Measurements from ENCODE around the gene EEF1AKMT1. TPM values are rescaled to one million over a fixed set of nuclear protein-coding genes. Genes with fewer than 3 reads are reported as not detected.

EEF1AKMT1 gene, protein sequence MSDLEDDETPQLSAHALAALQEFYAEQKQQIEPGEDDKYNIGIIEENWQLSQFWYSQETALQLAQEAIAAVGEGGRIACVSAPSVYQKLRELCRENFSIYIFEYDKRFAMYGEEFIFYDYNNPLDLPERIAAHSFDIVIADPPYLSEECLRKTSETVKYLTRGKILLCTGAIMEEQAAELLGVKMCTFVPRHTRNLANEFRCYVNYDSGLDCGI
- 9.1 and 13.7 TPM in 2 replicates for total RNA-seq (2014; rRNA removed; shearing (Covaris generic))
- 23.0 and 23.1 TPM in 2 replicates for polyA plus RNA-seq (2016; fragmentation: Nextera tagmentation; extraction: Ambion mirVana)

DNA sequence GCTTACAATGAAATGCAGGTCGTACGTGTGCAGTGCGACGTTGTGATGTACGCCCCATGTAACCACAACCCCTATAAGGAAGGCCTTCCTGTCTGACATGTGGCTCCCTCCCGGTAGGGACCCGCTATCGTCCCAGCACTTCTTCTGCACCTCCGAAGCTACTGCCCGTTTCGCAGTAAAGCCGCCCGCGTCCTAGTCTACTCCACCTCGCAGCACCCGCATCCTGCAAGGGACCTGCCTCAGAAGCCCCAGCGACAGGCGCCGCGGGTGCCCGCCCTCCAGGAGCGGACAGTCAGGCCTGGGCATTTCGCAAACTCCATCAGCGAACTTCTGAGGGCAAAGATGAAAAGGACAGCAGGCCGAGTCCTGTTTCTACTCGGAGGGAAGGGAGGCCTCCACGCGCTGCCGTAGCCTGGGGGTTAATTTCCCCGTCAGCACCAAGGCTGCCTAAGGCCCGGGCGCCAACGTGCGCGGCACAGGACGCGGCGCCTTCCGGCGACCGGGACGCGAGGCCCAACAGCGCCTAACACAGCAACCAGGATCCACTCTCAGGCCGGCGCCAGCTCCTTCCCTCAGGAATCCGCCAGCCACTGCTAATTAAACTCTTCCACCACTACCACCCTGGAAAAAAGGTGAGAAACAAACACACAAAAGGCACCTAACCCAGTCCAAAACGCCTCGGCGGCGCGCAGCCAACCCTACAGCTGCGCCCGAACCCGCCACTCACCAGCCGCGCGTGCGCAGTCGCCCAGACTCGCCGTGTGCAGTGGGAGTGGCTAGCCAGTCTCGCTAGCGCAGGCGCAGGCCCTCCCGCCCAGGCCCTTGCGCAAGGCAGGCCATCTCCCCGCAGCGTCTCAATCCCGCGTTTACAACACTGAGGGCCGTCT lies at the start of gene EEF1AKMT1:
Gene EEF1AKMT1 (minus strand): TSS at position 768 of the 887 bp plus-strand sequence. CDS start 16,363 bp downstream, outside the sequence.
- TF ChIP-seq EZH2phosphoT487 (IDR thresholded peaks at IDR 0.05; ENCODE audit: insufficient read depth, low read depth) (no peak), EZH2 (IDR thresholded peaks at IDR 0.05; ENCODE audit: insufficient read depth, poor library complexity, severe bottlenecking) (no peak)
- H3K4me2 ChIP-seq (ENCODE audit: unreplicated experiment), result peak within 1 kb of the TSS; percentile 77
- H3K9me3 ChIP-seq (ENCODE audit: low read depth), result no peaks in the 10 kb centered on the region
- 0 out of 2 replicates have a peak, but pooled peaks cover 9% of the 10 kb centered on the region for H3F3A ChIP-seq (ENCODE audit: insufficient read depth)
- peak within 1 kb of the TSS; percentile 82 for H2AFZ ChIP-seq
- H3K4me3 ChIP-seq, result peak within 1 kb of the TSS; percentile 77
- peaks cover 8% of the 10 kb centered on the region; the same call in 1 of the 2 replicates for H3K4me1 ChIP-seq (ENCODE audit: insufficient read depth)
- H3K27me3 ChIP-seq (replicated peaks; ENCODE audit: insufficient read depth), result no peaks in the 10 kb centered on the region
- DNase-seq, result peak; percentile 98
- H3K9me2 ChIP-seq (ENCODE audit: insufficient read depth), result no peaks in the 10 kb centered on the region
- H4K20me1 ChIP-seq (ENCODE audit: insufficient read depth), result no peaks in the 10 kb centered on the region
- peaks cover 29% of the 10 kb centered on the region for H3K79me2 ChIP-seq (ENCODE audit: insufficient read depth)
- in situ Hi-C loops (cut with MboI), result no loop called here
- peak within 1 kb of the TSS; percentile 85 for H3K27ac ChIP-seq
- H3K9ac ChIP-seq, result peak within 1 kb of the TSS; percentile 90
- H3K36me3 ChIP-seq (ENCODE audit: low read depth), result peaks cover 13% of the 10 kb centered on the region
- WGBS, 2 experiments (ENCODE audit: low coverage in 1 of 2, low lambda C conversion rate in 2 of 2, missing lambda C conversion rate in 2 of 2), result 1 to 2% methylated on average over 65 to 70 of the region's 72 CpGs

DNA sequence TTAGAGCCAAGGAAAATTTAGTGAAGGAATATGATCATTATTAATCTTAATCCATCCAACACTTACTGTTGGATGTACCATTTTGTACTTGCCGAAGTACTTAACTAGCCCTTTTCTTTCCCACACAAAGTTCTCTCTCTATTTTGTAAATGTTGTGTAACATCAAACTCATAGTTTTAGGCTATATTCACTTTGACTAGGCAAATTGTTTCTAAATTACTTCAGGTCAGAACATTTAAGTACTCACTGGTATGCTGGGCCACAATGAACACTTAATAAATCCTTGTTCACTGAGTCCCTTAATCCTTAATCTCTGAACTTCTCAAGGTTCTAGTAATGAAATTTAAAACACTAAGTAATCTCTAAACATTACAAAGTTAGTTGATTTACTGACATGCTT lies 49.3 kb upstream of the EEF1AKMT1 start:
- Histone ChIP-seq H3F3A (ENCODE audit: insufficient read depth) (peaks cover 23% of the 10 kb centered on the region), H3K9me3 (ENCODE audit: low read depth) (no peaks in the 10 kb centered on the region), H3K4me1 (ENCODE audit: insufficient read depth) (peaks cover 48% of the 10 kb centered on the region), H3K27me3 (replicated peaks; ENCODE audit: insufficient read depth) (no peaks in the 10 kb centered on the region), H3K36me3 (ENCODE audit: low read depth) (no peaks in the 10 kb centered on the region), H3K79me2 (ENCODE audit: insufficient read depth) (no peaks in the 10 kb centered on the region), H2AFZ (no peak overlapping the region), H3K27ac (0 out of 2 replicates have a peak overlapping the region, but pooled peaks have one; percentile 2), H3K9me2 (ENCODE audit: insufficient read depth) (no peaks in the 10 kb centered on the region), H3K4me3 (no peak overlapping the region), H3K9ac (no peak overlapping the region), H4K20me1 (ENCODE audit: insufficient read depth) (no peaks in the 10 kb centered on the region), H3K4me2 (ENCODE audit: unreplicated experiment) (no peak overlapping the region)
- TF ChIP-seq EZH2phosphoT487 (IDR thresholded peaks at IDR 0.05; ENCODE audit: insufficient read depth, low read depth), result no peak
- no peak for TF ChIP-seq EZH2 (IDR thresholded peaks at IDR 0.05; ENCODE audit: insufficient read depth, poor library complexity, severe bottlenecking)
- 92 to 100% methylated on average over 1 of the region's 1 CpG for WGBS, 2 experiments (ENCODE audit: low coverage in 1 of 2, low lambda C conversion rate in 2 of 2, missing lambda C conversion rate in 2 of 2)
- DNase-seq, result peak; percentile 47
- in situ Hi-C loops (cut with MboI), result no loop called here

DNA sequence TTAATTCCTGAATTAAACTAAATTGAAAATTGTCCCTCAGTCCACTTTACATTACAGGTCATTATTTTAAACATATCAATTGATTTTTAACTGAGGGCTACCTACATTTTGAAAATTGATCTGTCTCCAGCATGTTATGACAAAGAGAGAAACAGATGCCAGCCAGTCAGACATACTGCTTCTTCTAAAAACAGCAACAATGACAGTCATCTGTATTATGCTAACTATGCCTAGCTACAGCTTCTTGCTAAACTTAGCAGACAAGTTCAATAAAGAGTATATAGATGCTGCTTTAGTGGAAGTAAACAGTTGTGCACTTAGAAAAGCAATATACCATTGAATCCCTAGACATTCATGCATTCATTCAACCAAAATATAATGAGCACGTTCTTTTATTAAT lies 48.6 kb upstream of the EEF1AKMT1 start:
- in situ Hi-C loops (cut with MboI), result no loop called here
- WGBS, 2 experiments (ENCODE audit: low coverage in 1 of 2, low lambda C conversion rate in 2 of 2, missing lambda C conversion rate in 2 of 2), result 51 to 68% methylated on average over 1 of the region's 1 CpG
- H3K4me1 ChIP-seq (ENCODE audit: insufficient read depth), result peaks cover 45% of the 10 kb centered on the region
- no peaks in the 10 kb centered on the region for H3K79me2 ChIP-seq (ENCODE audit: insufficient read depth)
- no peak for TF ChIP-seq EZH2phosphoT487 (IDR thresholded peaks at IDR 0.05; ENCODE audit: insufficient read depth, low read depth)
- no peak for TF ChIP-seq EZH2 (IDR thresholded peaks at IDR 0.05; ENCODE audit: insufficient read depth, poor library complexity, severe bottlenecking)
- no peaks in the 10 kb centered on the region for H3K27me3 ChIP-seq (replicated peaks; ENCODE audit: insufficient read depth)
- no peak for DNase-seq
- no peaks in the 10 kb centered on the region for H4K20me1 ChIP-seq (ENCODE audit: insufficient read depth)
- no peak overlapping the region for H3K27ac ChIP-seq
- H3K9me3 ChIP-seq (ENCODE audit: low read depth), result no peaks in the 10 kb centered on the region
- H3F3A ChIP-seq (ENCODE audit: insufficient read depth), result peaks cover 21% of the 10 kb centered on the region
- no peaks in the 10 kb centered on the region for H3K36me3 ChIP-seq (ENCODE audit: low read depth)
- H3K9ac ChIP-seq, result no peak overlapping the region
- H2AFZ ChIP-seq, result no peak overlapping the region
- H3K9me2 ChIP-seq (ENCODE audit: insufficient read depth), result no peaks in the 10 kb centered on the region
- no peak overlapping the region for H3K4me2 ChIP-seq (ENCODE audit: unreplicated experiment)
- H3K4me3 ChIP-seq, result no peak overlapping the region

DNA sequence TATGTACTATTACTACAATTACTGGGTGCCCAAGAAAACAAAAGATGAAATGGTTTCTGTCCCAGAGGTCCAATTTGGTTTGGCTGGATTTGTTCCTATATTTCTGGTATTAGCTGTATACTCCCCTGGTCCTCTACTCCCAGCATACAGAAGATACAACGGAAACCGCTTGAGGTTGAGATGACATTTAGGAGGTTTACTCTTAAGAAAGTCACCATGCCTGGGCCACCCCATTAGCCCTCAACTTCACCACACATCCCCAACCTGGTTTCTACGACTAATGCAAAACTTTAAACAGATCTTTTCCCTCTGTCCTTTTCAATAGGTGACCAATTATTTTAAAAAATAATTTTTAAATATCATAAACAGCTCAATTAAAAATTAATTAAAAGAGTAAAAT lies 46.0 kb upstream of the EEF1AKMT1 start:
- Histone ChIP-seq H3K27me3 (replicated peaks; ENCODE audit: insufficient read depth) (no peaks in the 10 kb centered on the region), H3K4me3 (no peak overlapping the region), H2AFZ (no peak overlapping the region), H4K20me1 (ENCODE audit: insufficient read depth) (no peaks in the 10 kb centered on the region), H3K36me3 (ENCODE audit: low read depth) (no peaks in the 10 kb centered on the region), H3K9me3 (ENCODE audit: low read depth) (no peaks in the 10 kb centered on the region), H3K9me2 (ENCODE audit: insufficient read depth) (no peaks in the 10 kb centered on the region), H3F3A (ENCODE audit: insufficient read depth) (peaks cover 12% of the 10 kb centered on the region), H3K27ac (no peak overlapping the region), H3K9ac (no peak overlapping the region), H3K4me1 (ENCODE audit: insufficient read depth) (peaks cover 38% of the 10 kb centered on the region), H3K4me2 (ENCODE audit: unreplicated experiment) (no peak overlapping the region), H3K79me2 (ENCODE audit: insufficient read depth) (no peaks in the 10 kb centered on the region)
- no peak for DNase-seq
- in situ Hi-C loops (cut with MboI), result no loop called here
- TF ChIP-seq EZH2 (IDR thresholded peaks at IDR 0.05; ENCODE audit: insufficient read depth, poor library complexity, severe bottlenecking) (no peak), EZH2phosphoT487 (IDR thresholded peaks at IDR 0.05; ENCODE audit: insufficient read depth, low read depth) (no peak)
- 96 to 100% methylated on average over 3 of the region's 3 CpGs for WGBS, 2 experiments (ENCODE audit: low coverage in 1 of 2, low lambda C conversion rate in 2 of 2, missing lambda C conversion rate in 2 of 2)
